GM23248 (cell line): ENCODE measurements around the gene MFSD11. TPM values are rescaled to one million over a fixed set of nuclear protein-coding genes. Genes with fewer than 3 reads are reported as not detected.
A peak's percentile ranks its signal among the peaks of the same experiment; 100 is the strongest.

ENCODE experiments used
- DNase-seq: peaks from one replicate; pipeline ENCODE4 v3.0.0-alpha.2; 2015
- H2AFZ ChIP-seq: fragments of 200-600 bp; sonication (generic); 2 replicates; pipeline ENCODE4 v1.6.1; 2016; ENCODE audit warnings: antibody characterized with exemption
- H3F3A ChIP-seq: fragments of 200-600 bp; sonication (generic); 2 replicates; pipeline ENCODE4 v1.6.1; 2016; ENCODE audit warnings: mild to moderate bottlenecking, antibody characterized with exemption, mixed run types; ENCODE audit not compliant: insufficient read depth
- H3K27ac ChIP-seq: fragments of 200-600 bp; sonication (generic); 2 replicates; pipeline ENCODE4 v1.5.1; 2016; ENCODE audit warnings: mild to moderate bottlenecking
- H3K27me3 ChIP-seq: fragments of 200-600 bp; sonication (generic); replicated peaks from 2 replicates; pipeline ENCODE4 v1.6.1; 2016; ENCODE audit warnings: mild to moderate bottlenecking; ENCODE audit not compliant: insufficient read depth
- H3K36me3 ChIP-seq: fragments of 200-600 bp; sonication (generic); 2 replicates; pipeline ENCODE4 v1.6.1; 2016; ENCODE audit warnings: low read depth, mild to moderate bottlenecking
- H3K4me1 ChIP-seq: fragments of 200-600 bp; sonication (generic); 2 replicates; pipeline ENCODE4 v1.6.1; 2016; ENCODE audit warnings: mild to moderate bottlenecking; ENCODE audit not compliant: insufficient read depth
- H3K4me2 ChIP-seq: fragments of 200-600 bp; sonication (generic); one replicate; pipeline ENCODE4 v1.6.1; 2016; ENCODE audit warnings: mild to moderate bottlenecking; ENCODE audit not compliant: unreplicated experiment
- H3K4me3 ChIP-seq: fragments of 200-600 bp; sonication (generic); 2 replicates; pipeline ENCODE4 v1.5.1; 2016; ENCODE audit warnings: mild to moderate bottlenecking
- H3K79me2 ChIP-seq: fragments of 200-600 bp; sonication (generic); 2 replicates; pipeline ENCODE4 v1.6.1; 2016; ENCODE audit warnings: mild to moderate bottlenecking; ENCODE audit not compliant: insufficient read depth
- H3K9ac ChIP-seq: fragments of 200-600 bp; sonication (generic); 2 replicates; pipeline ENCODE4 v1.6.1; 2016; ENCODE audit warnings: mild to moderate bottlenecking
- H3K9me2 ChIP-seq: fragments of 200-600 bp; sonication (generic); 2 replicates; pipeline ENCODE4 v1.6.1; 2016; ENCODE audit warnings: mixed run types, mild to moderate bottlenecking, moderate library complexity; ENCODE audit not compliant: insufficient read depth
- H3K9me3 ChIP-seq: fragments of 200-600 bp; sonication (generic); one replicate; pipeline ENCODE4 v1.6.1; 2017; ENCODE audit warnings: low read depth
- H4K20me1 ChIP-seq: fragments of 200-600 bp; sonication (generic); 2 replicates; pipeline ENCODE4 v1.6.0; 2016; ENCODE audit not compliant: insufficient read depth
- EZH2 ChIP-seq: fragments of 200-600 bp; sonication (generic); IDR thresholded peaks from 2 replicates; pipeline ENCODE4 v1.6.1; 2018; ENCODE audit warnings: antibody characterized with exemption, mild to moderate bottlenecking; ENCODE audit not compliant: insufficient read depth, poor library complexity, severe bottlenecking
- EZH2phosphoT487 ChIP-seq: fragments of 200-600 bp; sonication (generic); IDR thresholded peaks from 2 replicates; pipeline ENCODE4 v1.6.1; 2018; ENCODE audit warnings: antibody characterized with exemption, moderate library complexity, mild to moderate bottlenecking, low read depth; ENCODE audit not compliant: insufficient read depth
- WGBS, 2 experiments: methylation state at CpG; one replicate each; pipeline ENCODE4 v1.1.6; 2015 to 2017; ENCODE audit warnings: low lambda C conversion rate in 2 of 2, low coverage in 1 of 2; ENCODE audit errors: missing lambda C conversion rate in 2 of 2; 5-methylcytosine and 5-hydroxymethylcytosine counted together
- in situ Hi-C: fragments of 300-500 bp; cut with MboI; formaldehyde crosslinking; loops from 2 replicates; pipeline ENCODE4 v1.15.0; 2020
- polyA plus RNA-seq: library from polyadenylated mRNA; unstranded; fragments of >200 nt; fragmentation: Nextera tagmentation; extraction: Ambion mirVana; gene quantifications from 2 replicates; pipeline ENCODE4 v1.2.1, GENCODE V29; 2016
- total RNA-seq: library from RNA; depleted of rRNA; stranded (reverse); fragments of >200 nt; shearing (Covaris generic); gene quantifications from 2 replicates; pipeline ENCODE4 v1.2.3, GENCODE V29; 2014

MFSD11 gene
- total and polyA plus RNA-seq, 2 experiments from 2014 or later = 24.2 to 29.8 TPM

DNA sequence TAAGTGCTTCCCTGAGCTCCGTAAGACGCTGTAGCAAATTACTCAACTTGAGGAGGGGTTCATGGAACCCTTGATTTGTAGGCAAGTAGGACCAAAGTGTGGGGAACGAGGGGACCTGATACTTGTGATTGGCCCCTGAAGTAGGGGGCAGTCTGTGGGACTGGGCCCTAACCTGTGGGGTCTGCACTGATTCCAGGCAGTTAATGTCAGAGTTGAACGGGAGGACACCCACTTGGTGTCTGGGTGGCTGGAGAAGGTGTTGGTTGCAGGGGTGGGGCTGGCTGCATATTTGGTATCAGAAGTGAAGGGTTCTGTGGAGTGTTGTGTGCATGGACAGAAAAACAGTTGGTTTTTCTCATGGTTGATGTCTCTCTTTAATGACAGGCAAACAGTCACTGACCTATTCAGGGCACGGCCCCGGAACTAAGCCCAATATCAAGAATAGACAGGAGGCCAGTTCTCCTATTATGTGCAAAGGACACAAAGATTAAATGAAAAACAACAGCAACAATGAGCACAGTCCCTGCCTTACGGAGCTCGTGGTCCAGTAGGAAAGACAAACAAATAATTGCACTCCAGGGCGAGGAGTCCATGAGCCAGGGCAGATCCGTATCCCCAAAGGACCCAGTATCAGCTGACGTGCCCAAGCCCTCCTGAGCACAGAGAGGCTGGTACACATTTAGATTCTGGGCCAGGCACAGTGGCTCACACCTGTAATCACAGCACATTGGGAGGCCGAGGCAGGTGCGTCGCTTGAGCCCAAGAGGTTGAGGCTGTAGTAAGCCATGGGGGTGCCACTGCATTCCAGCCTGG, 46.3 kb upstream of the MFSD11 start:
- H3K9me3 ChIP-seq = no peaks in the 10 kb centered on the region
- H3K27me3 ChIP-seq = no peaks in the 10 kb centered on the region
- H3K4me3 ChIP-seq = no peak overlapping the region
- H3K79me2 ChIP-seq = peaks cover 98% of the 10 kb centered on the region
- 94 to 96% methylated on average over 14 of the region's 14 CpGs for WGBS, 2 experiments
- in situ Hi-C loops = no loop called here
- no peak for DNase-seq
- H4K20me1 ChIP-seq = no peaks in the 10 kb centered on the region
- peaks cover 49% of the 10 kb centered on the region for H3F3A ChIP-seq
- no peak overlapping the region for H2AFZ ChIP-seq
- H3K4me2 ChIP-seq = no peak overlapping the region
- H3K36me3 ChIP-seq = peaks cover 3% of the 10 kb centered on the region; the same call in 1 of the 2 replicates
- H3K9me2 ChIP-seq = no peaks in the 10 kb centered on the region
- no peak overlapping the region for H3K27ac ChIP-seq
- H3K9ac ChIP-seq = no peak overlapping the region
- TF ChIP-seq EZH2 (no peak), EZH2phosphoT487 (no peak)
- peaks cover 67% of the 10 kb centered on the region for H3K4me1 ChIP-seq

DNA sequence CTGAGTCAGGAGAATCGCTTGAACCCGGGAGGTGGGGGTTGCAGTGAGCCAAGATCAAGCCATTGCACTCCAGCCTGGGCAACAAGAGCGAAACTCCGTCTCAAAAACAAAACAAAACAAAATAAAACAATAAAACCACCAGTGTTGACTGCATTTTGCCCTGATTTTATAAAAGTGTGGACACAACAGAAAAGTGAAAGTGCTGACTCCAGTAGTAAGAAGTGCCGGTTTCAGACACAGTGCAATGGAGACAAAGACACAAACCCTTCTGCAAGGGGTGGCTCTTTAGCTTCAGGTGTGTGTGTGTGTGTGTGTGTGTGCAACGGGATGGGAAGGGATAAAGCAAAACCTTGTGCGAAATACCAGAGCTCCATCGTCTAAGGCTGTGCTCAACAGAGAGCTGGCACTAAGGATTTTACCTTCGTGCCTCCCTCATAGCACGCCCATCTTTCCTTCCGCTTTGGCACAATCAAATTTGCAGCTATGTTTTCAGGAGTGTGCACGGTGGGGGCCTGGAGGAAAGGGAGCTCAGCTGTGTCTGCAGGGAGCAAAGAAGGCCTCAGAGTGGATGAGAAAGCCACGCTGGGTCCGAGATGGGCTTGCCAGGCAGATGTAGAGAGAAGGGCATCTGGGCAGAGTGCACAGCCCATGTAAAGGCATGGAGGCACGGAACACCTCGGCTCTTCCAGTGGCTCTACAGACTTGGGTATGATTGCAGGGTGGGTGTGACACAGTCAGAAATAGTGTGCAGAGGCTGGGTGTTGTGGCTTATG, 42.7 kb upstream of the MFSD11 start:
- TF ChIP-seq EZH2 (no peak), EZH2phosphoT487 (no peak)
- peaks cover 75% of the 10 kb centered on the region for H3K4me1 ChIP-seq
- peaks cover 99% of the 10 kb centered on the region for H3K79me2 ChIP-seq
- H4K20me1 ChIP-seq = no peaks in the 10 kb centered on the region
- H3K9me3 ChIP-seq = no peaks in the 10 kb centered on the region
- in situ Hi-C loops = no loop called here
- H3K27ac ChIP-seq = peak overlapping the region; percentile 98; the same call in 1 of the 2 replicates
- H3K4me2 ChIP-seq = peak overlapping the region; percentile 22
- H3K27me3 ChIP-seq = no peaks in the 10 kb centered on the region
- 64 to 66% methylated on average over 16 of the region's 16 CpGs for WGBS, 2 experiments
- DNase-seq = peak; percentile 57
- no peaks in the 10 kb centered on the region for H3K36me3 ChIP-seq
- peak overlapping the region; percentile 10; the same call in 1 of the 2 replicates for H3K4me3 ChIP-seq
- H3K9me2 ChIP-seq = no peaks in the 10 kb centered on the region
- no peak overlapping the region for H2AFZ ChIP-seq
- peak overlapping the region; percentile 8; the same call in 1 of the 2 replicates for H3K9ac ChIP-seq
- H3F3A ChIP-seq = peaks cover 60% of the 10 kb centered on the region

DNA sequence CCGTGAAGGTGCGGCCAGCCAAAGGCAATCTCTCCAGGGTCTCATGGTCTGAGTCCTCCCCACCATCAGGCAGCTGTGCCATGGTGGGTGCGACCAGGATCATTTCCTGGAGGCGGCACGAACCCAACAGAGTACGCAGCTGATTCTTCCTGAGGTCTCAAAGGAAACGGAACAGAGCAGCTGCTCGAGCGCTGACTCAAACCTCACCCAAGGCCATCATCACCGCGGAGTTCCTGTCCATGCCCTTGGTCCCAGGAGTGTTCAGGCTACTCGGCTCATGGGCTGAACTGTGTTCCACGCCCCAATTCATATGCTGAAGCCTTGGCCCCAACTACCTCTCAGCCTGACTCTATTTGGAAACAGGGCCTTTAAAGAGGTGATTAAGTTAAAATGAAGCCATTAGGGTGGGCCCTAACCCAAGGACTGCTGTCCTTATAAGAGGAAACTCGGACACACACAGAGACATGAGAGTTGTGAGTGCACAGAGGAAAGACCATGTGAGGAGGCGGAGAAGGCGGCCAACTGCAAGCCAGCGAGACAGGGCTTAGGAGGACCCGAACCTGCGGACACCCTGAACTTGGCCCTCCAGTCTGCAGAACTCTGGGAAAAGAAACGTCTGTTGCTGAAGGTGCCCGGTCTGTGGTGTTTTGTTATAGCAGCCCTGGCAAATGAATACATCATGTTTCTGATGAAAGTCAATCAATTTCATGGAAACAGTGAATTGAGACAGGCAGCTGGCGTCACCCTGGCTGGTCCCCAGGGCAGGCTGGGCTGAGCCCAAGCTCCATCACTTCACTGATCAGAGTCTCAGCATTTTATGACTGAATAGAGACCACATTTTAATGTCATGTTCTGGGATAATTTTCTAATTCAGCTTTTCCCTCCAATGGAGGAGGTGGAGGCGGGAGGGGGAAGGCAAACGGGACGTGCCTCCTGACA, 40.9 kb upstream of the MFSD11 start:
- TF ChIP-seq EZH2phosphoT487 (no peak), EZH2 (no peak)
- H3K4me3 ChIP-seq = no peak overlapping the region
- H3K4me2 ChIP-seq = peak overlapping the region; percentile 25
- H2AFZ ChIP-seq = no peak overlapping the region
- no peaks in the 10 kb centered on the region for H3K9me2 ChIP-seq
- peaks cover 92% of the 10 kb centered on the region for H3K4me1 ChIP-seq
- no peaks in the 10 kb centered on the region for H3K9me3 ChIP-seq
- H3K36me3 ChIP-seq = no peaks in the 10 kb centered on the region
- H4K20me1 ChIP-seq = no peaks in the 10 kb centered on the region
- peak; percentile 84 for DNase-seq
- peaks cover 63% of the 10 kb centered on the region for H3F3A ChIP-seq
- WGBS, 2 experiments = 42 to 48% methylated on average over 25 of the region's 25 CpGs
- peaks cover 99% of the 10 kb centered on the region for H3K79me2 ChIP-seq
- no peaks in the 10 kb centered on the region for H3K27me3 ChIP-seq
- in situ Hi-C loops = no loop called here
- peak overlapping the region; percentile 59 for H3K9ac ChIP-seq
- H3K27ac ChIP-seq = peak overlapping the region; percentile 98
